PC-9 (cell line): ENCODE data around the gene CPED1.

ENCODE experiments used
- CTCF ChIP-seq: fragments of 200-600 bp; sonication (generic); conservative IDR thresholded peaks from 2 replicates; pipeline ENCODE4 v1.6.1; 2017; ENCODE audit warnings: mixed run types, antibody characterized with exemption, mild to moderate bottlenecking, moderate library complexity
- EZH2 ChIP-seq: fragments of 200-600 bp; sonication (generic); IDR thresholded peaks from 2 replicates; pipeline ENCODE4 v1.8.0; 2017; ENCODE audit warnings: antibody characterized with exemption, low read depth

- TF ChIP-seq CTCF (no peak), EZH2 (no peak)
These were observed 277.9 kb downstream of the CPED1 start for GRCh38 chr7:121266307-121266894.
